SKM-1 treated with dmso at 0.1 percent for 144 hours (cell line): ENCODE measurements around the gene KIRREL1.

Experiments used
- DNase-seq: peaks from one replicate; lab custom pipeline; 2025; ENCODE audit not compliant: unreplicated experiment; lab: John Stamatoyannopoulos, UW

KIRREL1 gene

GRCh38 chr1:158027508-158027907 lies 34.1 kb downstream of the KIRREL1 start:
- no peak for DNase-seq

DNA sequence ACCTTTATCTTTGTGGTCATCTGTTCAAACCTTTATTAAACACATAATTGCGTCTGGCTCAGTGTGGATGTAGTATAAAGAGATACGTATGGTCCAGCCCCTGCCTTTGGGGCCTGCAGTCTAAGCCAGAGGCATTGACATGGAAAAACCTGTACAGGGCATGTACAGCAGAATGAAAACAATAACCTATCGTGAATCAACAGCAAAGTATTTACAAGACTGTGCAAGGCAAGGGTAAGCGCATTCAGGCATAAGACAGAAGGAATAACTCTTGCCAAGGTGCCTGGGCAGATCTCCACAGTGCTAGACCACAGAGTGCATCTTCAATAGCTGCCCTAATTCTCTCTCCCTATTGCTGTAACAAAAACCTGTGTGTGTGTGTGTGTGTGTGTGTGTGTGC lies 35.5 kb downstream of the KIRREL1 start:
- no peak for DNase-seq

DNA sequence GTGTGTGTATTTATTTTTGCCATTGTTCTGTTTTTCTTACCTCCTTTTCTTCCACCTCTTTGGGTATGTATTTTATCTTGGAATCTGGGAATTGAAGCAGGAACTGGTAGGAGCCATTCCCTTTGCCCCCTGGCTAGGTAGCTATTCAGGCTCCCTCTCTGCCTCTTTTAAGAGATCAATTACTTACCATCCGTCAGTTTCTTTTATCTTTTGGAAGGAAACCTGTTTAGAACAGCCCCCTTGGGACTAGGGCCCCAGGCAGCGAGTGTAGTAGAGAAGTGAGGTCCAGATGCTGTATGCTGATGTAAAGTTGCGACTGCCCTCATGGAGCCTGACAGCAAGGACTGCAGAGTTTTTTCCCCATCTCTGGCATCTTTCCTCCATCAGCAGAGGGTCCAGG lies 41.6 kb downstream of the KIRREL1 start:
- no peak for DNase-seq

- peak; percentile 26 for DNase-seq
These were observed 42.6 kb downstream of the KIRREL1 start for GRCh38 chr1:158035976-158036583.

- no peak for DNase-seq
These were observed 43.8 kb downstream of the KIRREL1 start for GRCh38 chr1:158037008-158037865.

DNA sequence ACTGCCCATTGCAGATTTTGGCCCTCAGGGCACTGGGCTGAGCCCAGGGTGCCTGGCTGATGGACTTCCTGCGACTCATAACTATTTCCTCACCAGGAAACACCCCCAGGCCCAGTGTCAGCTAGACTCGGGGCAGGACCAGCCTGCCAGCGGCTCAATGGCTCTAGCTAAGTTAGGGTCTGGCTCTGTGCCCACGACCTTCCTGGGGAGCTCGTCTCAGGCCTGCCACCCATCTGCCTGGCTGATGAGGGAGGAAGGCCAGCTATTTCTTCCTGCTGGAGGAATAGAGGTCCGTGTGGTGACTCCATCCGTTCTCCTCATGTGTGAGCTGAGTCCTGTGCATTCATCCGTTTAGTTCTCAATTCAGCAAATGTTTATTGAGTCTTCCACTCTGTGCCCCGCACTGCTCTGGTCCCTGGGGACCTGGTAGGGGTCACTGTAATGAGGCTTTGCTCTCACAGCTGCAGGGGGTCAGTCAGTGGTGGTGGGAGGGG lies 44.5 kb downstream of the KIRREL1 start:
- no peak for DNase-seq

DNA sequence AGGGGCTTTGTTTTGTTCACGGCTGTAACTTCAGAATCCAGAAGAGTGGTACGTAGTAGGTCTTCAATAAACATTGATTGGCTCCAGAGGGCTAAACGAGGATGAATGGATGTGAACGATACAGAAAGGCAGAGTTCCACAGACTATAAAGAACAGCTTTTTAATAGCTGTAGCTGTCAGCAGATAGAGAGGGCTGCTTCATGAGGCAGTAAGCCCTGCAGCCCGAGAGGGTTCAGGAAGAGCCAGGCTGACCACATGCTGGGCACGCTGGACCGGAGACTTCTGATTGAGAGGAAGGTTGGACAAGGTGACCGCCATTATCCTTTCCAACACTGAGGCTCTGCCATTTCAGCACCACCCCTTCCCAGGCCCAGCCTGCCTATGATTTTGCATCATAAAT lies 45.3 kb downstream of the KIRREL1 start:
- no peak for DNase-seq

DNA sequence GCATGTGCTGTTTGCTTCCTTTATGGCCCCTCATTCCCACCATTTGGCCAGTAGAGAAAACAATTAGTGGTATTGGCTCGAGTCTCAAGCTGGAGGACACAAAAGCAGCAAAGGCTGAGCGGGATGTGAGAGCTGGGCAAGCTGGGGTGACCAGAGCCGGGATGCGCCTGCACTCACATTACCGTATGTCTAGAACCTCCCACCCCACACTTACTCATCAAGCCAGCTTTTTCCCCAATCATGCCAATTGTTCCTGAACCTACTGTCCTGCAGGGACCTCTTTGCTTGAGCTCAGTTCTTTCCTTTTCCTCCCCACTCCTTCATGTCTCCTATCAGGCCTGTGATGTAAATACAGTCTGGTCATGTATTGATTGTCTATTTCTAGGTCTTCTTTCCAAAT lies 45.9 kb downstream of the KIRREL1 start:
- DNase-seq: no peak

DNA sequence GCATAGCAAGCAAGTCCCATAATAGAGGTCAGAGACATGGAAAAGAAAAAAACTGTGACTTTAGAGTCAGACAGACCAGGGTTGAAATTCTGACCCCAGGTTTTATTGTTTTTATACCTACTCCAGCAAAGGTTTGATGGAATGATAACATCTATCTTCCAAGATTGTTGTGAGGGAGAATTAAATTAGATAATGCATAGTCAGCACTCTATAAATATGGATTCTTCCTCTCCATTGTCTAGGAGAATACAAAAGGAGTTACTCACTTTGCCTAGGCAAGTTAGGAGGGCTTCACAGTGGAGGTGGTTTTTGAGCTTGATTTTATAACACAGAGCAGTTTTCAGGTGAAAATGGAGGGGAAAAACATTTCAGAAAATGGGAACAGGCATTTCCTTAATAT lies 46.9 kb downstream of the KIRREL1 start:
- DNase-seq: no peak

DNA sequence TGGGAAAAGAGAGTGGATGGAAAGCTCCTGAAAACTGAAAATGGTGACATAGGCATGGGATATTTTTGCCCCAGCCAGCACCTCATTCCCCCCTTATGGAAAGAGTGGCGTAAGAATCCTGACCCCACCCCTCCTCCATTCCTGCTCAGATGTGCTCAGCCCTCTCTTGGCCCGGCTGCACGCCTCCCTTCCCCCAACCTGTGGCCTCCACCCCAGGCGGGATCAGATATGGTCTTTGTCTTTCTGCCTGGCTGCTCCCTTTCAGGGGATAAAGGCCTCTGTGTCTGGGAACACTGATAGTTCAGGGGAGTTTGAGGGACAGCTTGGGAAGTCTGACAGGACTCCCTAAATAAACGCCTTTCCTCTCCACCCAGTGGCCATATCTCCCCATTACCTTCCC lies 49.8 kb downstream of the KIRREL1 start:
- no peak for DNase-seq

GRCh38 chr1:158045639-158046038 lies 52.2 kb downstream of the KIRREL1 start:
- DNase-seq: no peak

GRCh38 chr1:158046715-158047510 lies 53.5 kb downstream of the KIRREL1 start:
- no peak for DNase-seq

DNA sequence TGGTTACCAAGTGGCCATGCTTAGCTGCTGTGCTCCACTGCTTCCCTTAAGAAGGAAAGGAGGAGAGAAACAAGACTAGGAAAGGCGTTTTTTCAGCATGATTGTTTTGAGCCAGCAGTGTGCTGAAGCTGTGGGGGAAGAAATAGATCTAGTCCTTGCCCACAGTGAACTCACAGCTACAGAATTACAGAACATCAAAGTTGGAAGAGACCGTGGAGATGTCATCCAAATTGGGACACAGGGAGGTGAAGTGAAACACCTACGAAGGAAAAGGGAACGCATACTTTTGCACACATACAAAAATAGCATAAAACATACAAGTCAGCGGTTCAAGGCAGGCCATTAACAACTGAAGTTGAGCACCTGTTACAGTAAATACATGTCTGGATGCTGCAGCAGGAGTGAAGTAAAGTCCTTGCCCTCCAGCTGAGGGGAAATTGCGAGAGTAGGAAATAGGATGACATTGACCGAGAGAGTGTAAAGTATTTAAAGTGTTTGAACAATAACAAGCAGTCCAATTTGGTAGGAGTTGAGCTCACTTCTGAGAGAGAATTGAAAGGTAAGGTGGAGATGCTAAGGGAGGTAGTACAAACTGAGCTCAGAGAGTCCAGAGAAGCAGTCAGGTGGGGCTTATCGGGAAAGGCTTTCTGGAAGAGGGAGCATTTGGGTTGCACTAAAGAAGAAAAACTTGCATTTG lies 55.1 kb downstream of the KIRREL1 start:
- DNase-seq: no peak

DNA sequence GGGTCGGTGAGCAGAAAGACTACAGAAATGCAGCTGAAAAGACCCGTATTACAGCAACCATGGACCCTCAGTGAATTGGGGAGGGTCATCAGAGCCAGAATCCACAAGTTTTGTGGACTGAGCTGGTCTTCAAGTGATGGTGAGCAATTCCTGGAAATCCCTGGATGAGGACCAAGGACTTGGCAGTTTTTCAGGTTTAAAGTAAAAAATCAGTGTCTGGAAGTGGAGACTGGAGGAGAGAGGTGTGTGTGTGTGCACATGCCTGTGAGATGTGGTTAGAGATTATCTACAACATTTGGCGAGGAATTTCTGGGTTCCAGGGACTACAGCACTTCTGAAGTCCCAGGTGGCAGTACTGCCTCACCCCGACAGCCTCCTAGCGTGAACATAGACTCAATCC lies 56.4 kb downstream of the KIRREL1 start:
- DNase-seq: no peak

GRCh38 chr1:158053276-158053675 lies 59.8 kb downstream of the KIRREL1 start:
- DNase-seq: no peak

DNA sequence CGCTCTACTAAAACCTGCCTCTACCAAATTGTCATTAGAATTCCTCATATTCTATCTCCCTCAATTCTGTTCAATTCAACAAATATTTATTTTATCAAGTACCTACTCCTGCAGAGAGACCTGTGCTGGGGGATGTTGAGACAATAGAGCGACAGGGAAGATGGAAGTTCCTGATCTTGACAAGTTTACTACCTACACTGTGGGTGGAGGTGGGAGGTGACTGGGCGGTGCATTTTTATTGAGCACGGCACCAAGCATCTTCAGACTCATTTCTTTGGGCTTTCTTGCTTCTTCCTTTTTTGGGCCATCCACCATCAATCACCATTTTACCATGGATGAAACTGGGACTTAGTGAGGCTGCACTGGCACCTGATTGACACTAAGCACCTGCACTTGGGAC lies 61.3 kb downstream of the KIRREL1 start:
- no peak for DNase-seq

GRCh38 chr1:158055854-158056253 lies 62.4 kb downstream of the KIRREL1 start:
- DNase-seq: no peak

DNA sequence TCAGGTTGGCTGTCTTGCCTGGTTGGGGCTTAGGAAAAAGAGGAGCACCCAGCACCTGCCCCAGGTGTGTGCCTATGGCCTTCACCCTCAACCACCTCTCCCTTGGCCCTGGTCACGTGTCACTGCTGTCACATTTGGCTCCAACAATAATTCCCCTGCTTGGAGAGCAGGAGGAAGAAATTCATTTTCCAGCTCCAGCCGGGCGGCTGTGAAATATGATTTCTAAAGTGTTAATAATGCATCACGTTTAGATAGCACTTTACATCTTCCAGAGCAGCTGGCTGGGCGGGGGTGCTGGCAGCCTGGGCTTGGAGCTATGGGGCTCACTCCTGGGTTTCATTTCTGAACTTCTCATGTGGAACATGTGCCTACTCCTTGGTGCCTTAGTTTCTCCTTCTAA lies 63.1 kb downstream of the KIRREL1 start:
- no peak for DNase-seq

DNA sequence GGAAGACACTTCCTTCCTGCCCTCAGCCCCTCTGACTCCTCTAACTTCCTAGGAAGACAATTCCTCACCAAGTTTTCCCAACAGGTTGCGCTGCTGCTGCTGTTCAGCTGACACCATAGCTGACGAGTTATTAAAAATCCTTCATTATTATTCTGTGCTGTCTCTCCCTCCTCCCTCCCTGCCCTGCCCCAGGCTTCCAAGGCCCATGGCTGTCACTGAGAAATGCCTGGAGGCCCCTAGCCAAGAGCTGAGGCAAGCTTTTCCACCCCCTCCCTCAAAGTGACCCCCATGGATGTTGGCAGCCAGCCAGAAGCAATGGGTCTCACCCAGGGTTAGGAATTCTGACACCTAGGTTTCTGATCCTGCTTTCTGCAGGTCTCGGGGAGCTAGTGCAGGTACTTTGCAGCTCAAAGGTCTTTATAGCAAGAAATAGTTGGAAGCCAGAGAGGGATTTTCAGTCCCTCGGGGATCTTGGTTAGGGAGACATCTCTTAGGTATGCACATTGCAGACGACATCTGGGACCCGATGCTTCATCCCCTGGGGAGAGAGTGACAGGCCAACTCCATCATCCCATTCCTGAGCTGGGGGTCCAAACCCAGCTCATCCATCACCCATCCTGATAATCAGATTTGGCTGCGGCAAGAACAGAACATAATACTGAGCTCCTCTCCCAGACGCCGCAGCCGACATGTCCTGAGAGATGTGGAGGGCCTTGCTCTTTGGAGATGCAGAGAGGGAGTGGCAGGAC lies 65.0 kb downstream of the KIRREL1 start:
- no peak for DNase-seq

GRCh38 chr1:158059984-158060383 lies 66.5 kb downstream of the KIRREL1 start:
- no peak for DNase-seq
